ENCODE data around the gene GMNN. TPM values are rescaled to one million over a fixed set of nuclear protein-coding genes. Genes with fewer than 3 reads are reported as not detected.
A peak's percentile ranks its signal among the peaks of the same experiment; 100 is the strongest.

Gene GMNN
- total RNA-seq, 6 donors from 2014 or later, result 6.5 to 10.3 (median 8.9) TPM

- 72 to 94% methylated on average over 2 of the region's 2 CpGs for WGBS, 2 donors
Observed at GRCh38 chr6:24823185-24823584, 48.4 kb downstream of the GMNN start.

GRCh38 chr6:24824142-24824938 lies 49.6 kb downstream of the GMNN start:
- TF ChIP-seq POLR2A (IDR thresholded peaks at IDR 0.05) (no peak), CTCF (IDR thresholded peaks at IDR 0.05) (no peak), POLR2AphosphoS5 (IDR thresholded peaks at IDR 0.05) (no peak), EP300 (IDR thresholded peaks at IDR 0.05) (no peak)
- H3K9me3 ChIP-seq, result no peaks in the 10 kb centered on the region
- H3K27ac ChIP-seq, result no peak overlapping the region
- peaks cover 4 to 47% (median 13%) of the 10 kb centered on the region in 4 donors for H3K36me3 ChIP-seq
- DNase-seq, result no peak
- H3K27me3 ChIP-seq, result no peaks in the 10 kb centered on the region
- WGBS, 2 donors, result 82 to 89% methylated on average over 6 of the region's 6 CpGs
- no peaks in the 10 kb centered on the region for H3K4me1 ChIP-seq
- no peak overlapping the region for H3K4me3 ChIP-seq
- no peak for ATAC-seq (ENCODE audit: low FRiP score in 2 of 2)

More at GRCh38 chr6:24823185-24823584, 48.4 kb downstream of the GMNN start:
- DNase-seq (no peak), ATAC-seq (ENCODE audit: low FRiP score in 2 of 2) (no peak)
- Histone ChIP-seq H3K27me3 (no peaks in the 10 kb centered on the region), H3K4me1 (no peaks in the 10 kb centered on the region), H3K27ac (no peak overlapping the region), H3K4me3 (no peak overlapping the region), H3K9me3 (no peaks in the 10 kb centered on the region), H3K36me3 (peaks cover 4 to 43% (median 13%) of the 10 kb centered on the region in 4 donors)
- TF ChIP-seq POLR2AphosphoS5 (IDR thresholded peaks at IDR 0.05), result no peak
- TF ChIP-seq EP300 (IDR thresholded peaks at IDR 0.05), result no peak
- no peak for TF ChIP-seq POLR2A (IDR thresholded peaks at IDR 0.05)
- no peak for TF ChIP-seq CTCF (IDR thresholded peaks at IDR 0.05)

GRCh38 chr6:24825130-24825630 lies 50.4 kb downstream of the GMNN start:
- TF ChIP-seq POLR2AphosphoS5 (IDR thresholded peaks at IDR 0.05) (no peak), EP300 (IDR thresholded peaks at IDR 0.05) (no peak), CTCF (IDR thresholded peaks at IDR 0.05) (no peak), POLR2A (IDR thresholded peaks at IDR 0.05) (peak in 1 of 4 donors; percentile 10)
- DNase-seq (no peak), ATAC-seq (ENCODE audit: low FRiP score in 2 of 2) (no peak)
- Histone ChIP-seq H3K4me3 (no peak overlapping the region), H3K27me3 (no peaks in the 10 kb centered on the region), H3K9me3 (no peaks in the 10 kb centered on the region), H3K4me1 (no peaks in the 10 kb centered on the region), H3K36me3 (peaks cover 4 to 54% (median 13%) of the 10 kb centered on the region in 4 donors), H3K27ac (no peak overlapping the region)
- 70 to 78% methylated on average over 2 of the region's 2 CpGs for WGBS, 2 donors

- Histone ChIP-seq H3K4me1 (no peaks in the 10 kb centered on the region), H3K36me3 (peaks cover 4 to 74% (median 19%) of the 10 kb centered on the region in 4 donors), H3K4me3 (no peak overlapping the region), H3K27ac (no peak overlapping the region), H3K27me3 (no peaks in the 10 kb centered on the region), H3K9me3 (no peaks in the 10 kb centered on the region)
- DNase-seq (no peak), ATAC-seq (ENCODE audit: low FRiP score in 2 of 2) (no peak)
- 75 to 87% methylated on average over 3 of the region's 3 CpGs for WGBS, 2 donors
- TF ChIP-seq CTCF (IDR thresholded peaks at IDR 0.05) (no peak), POLR2AphosphoS5 (IDR thresholded peaks at IDR 0.05) (no peak), POLR2A (IDR thresholded peaks at IDR 0.05) (no peak), EP300 (IDR thresholded peaks at IDR 0.05) (no peak)
Observed at GRCh38 chr6:24827162-24827561, 52.4 kb downstream of the GMNN start.

Data from upper lobe of left lung (tissue), 6 donors.